GM19324 (cell line): Measurements from ENCODE around the gene GRID2.
"Not testable (repeated sequence)": the region's sequence is repeated elsewhere in the genome, so short reads cannot be mapped to it uniquely, and the experiment has no call there.

ENCODE experiments used
- ATAC-seq: cut with Tn5 transposase; IDR thresholded peaks from one replicate; pipeline ENCODE4 v1.9.1; 2021; ENCODE audit warnings: mild to moderate bottlenecking, moderate library complexity; ENCODE audit not compliant: unreplicated experiment, low FRiP score

Gene GRID2

GRCh38 chr4:92305148-92305877, 1.5 kb downstream of the GRID2 start:
- no peak for ATAC-seq

DNA sequence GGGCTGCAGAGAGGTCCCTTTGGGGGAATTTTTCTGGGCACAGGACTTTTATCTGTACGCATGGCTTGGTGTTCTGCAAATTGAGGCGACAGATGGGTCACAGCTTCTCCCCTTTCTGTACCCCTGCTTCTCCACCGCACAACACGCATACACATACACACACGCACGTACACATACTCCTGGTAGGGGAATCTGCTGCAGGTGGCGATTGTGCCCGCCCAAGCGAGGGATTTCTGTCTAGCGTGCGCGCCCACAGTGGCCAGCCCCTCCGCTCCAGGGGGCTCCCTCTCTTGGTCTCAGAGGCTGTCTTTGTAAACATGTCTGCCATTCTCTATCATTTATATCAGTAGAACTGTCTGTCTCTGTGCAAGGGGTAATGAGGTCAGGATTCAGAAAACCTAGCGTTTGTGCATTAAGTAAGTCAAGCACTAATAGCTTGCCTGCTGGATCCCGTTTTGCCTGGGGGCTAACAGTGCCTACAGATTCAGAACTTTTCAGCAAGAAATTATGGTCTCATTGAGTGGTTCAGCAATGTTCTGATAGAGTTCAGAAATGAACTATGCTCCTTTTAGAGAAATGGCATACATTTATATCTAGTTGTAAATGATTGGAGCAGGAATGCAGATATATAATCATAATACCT, 2.2 kb downstream of the GRID2 start:
- ATAC-seq: no peak

- ATAC-seq: no peak
Observed at GRCh38 chr4:92307181-92307580, 3.4 kb downstream of the GRID2 start.

DNA sequence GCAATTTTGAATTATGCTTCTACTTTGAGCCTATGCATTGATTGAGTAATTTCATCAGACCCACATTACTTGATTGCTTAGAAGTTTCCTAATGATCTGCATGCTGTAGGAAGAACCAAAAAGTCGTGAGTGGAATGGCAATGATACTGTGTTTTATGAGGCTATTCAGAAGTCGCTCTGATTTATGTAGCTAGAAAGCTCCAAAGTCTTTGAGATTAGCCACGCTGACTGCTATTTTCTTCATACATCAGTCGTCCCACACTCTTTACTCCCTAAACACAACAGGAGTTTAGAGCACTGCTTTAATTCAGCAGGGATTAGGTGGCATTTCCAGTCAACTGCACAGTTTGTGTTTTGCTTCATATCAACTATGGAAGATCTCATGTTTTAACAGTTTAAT, 4.1 kb downstream of the GRID2 start:
- no peak for ATAC-seq

DNA sequence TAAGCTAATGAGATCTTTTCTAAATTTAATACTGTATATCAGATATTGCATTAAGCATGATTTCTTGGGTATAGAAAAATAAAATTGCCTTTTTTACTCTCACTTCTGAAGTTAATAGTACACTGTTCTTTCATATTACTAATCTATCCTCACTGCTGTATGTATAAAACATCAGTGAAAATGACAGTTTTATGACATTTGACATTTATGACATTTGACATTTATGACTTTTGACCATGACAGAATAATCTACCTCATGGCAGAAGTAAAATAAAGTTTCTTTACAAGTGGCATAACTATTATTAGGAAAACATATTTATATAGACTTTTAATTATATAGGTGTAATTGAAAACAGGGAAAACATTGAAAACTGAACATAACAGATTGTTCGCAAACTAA, 13.3 kb downstream of the GRID2 start:
- no peak for ATAC-seq

GRCh38 chr4:92328095-92328494, 24.3 kb downstream of the GRID2 start:
- ATAC-seq: no peak

GRCh38 chr4:92333016-92333415, 29.2 kb downstream of the GRID2 start:
- no peak for ATAC-seq

DNA sequence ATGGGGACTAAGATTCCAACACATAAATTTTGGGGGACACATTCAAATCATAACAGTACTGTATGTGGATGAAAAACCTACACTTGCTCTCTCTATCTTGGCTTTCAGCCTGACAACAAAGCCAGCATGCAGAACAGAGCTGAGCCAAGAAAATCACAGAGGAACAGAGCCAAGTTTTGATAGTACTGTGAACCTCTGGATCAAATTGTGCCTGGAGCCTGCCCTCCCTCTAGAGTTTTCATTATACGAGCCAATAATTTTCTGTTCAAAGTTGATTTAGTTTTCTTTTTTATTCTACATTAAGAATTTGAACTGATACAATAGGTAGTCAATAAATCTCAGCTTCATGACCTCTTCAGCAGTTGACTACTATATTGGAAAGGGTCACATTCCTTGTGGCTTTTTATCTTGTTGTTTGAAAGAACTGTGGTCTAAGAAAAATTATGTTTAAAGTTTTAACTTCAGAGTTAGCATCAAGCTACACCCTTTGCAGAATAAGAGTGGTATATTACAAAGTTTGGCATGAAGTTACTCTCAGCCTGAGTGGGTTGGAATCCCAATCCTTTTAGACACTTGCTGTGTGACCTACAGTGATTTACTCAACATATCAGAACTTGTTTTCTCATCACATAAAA, 31.1 kb downstream of the GRID2 start:
- ATAC-seq: no peak

DNA sequence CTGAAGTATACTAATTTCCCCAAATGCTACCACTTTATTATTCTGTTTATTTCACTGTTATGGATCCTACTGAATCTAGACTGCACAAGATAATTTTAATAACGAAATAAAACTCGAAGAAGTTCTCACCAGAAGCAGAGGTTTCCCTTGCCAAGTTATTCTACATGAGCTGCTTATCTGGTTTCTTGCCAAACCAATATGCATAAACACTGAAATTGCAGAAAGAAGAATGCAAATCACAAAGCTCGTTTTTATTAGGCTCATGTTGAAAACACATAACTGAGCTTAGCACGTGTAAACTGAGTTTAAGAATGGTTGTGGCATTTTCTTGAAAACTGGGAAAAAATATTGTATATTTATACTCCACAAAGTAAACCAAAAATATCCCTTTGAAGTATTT, 35.9 kb downstream of the GRID2 start:
- ATAC-seq: no peak

- ATAC-seq: no peak
Observed at GRCh38 chr4:92344216-92344615, 40.5 kb downstream of the GRID2 start.

GRCh38 chr4:92346289-92346688, 42.5 kb downstream of the GRID2 start:
- ATAC-seq: no peak

DNA sequence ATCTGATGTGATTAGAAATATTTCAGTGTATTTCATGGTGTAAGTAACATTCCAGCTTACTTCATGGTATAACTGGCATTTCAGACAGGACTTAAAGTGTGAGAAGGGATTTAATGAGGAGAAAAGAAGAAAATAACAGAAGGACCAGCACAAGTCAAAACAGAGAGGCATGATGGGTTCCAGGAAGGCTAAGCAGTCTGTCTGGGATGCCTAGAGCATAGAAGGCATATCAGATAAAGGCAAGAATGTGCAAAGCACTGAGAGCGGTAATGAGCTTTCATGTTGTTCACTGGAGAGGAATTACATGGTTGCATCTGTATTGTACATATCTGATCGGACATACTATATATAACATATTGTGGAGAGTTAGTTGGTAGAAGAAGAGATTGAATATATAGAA, 54.2 kb downstream of the GRID2 start:
- no peak for ATAC-seq

DNA sequence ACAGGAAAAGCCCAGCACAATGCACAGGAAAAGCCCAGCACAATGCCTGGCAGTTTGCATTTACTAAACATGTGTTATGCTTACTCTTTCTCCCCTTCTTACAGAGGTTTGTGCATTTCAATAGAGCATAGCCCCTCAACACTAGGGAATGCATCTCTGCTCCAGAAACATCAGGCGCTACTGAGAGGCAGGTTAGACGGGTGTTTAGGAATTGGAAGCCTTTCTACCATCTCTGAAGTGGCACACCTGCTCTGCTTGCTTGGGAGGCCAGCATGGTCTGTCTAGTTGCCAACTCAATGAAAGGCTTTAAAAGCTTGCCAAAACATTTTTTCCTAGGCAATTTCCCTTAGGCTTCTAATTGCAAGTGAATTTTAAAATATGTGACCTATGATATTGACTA, 55.7 kb downstream of the GRID2 start:
- ATAC-seq: no peak

DNA sequence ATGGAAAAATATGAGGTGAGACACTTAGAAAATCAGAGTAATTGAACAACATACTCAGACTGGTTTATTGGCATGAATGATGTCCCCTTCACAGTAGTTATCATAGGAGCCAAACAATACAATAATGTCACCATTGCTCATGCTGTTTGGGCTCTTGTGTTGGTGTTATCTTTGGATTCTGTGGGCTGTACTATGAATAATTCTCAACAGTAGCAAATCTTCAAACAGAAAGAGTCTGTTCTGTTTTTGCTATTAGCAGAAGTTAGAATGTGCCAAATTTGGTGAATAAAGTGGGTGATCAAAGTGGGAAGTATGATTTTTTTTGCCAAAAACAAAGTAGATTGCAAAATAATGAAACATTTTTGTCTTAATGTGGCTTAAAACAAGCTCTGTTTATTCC, 58.3 kb downstream of the GRID2 start:
- ATAC-seq: no peak

DNA sequence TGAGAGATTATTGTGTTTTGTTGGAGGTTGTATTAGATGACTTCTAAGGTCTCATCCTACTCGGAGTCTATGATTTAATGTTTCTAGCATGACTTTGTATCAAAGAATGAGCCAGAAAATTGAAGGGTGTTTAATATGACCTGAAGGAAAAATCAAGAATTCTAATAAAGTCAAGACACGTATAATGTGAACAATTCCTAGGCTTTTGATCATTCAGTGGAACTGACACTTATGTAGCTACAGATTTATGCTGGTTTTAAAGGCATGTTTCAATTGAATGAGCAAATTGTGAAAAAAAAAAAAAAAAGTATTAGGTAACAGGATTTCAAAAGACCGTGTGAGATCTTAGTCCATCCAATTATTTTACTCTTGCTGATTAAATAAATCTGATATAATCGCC, 64.9 kb downstream of the GRID2 start:
- ATAC-seq: no peak

GRCh38 chr4:92381616-92382015, 77.8 kb downstream of the GRID2 start:
- ATAC-seq: no peak

DNA sequence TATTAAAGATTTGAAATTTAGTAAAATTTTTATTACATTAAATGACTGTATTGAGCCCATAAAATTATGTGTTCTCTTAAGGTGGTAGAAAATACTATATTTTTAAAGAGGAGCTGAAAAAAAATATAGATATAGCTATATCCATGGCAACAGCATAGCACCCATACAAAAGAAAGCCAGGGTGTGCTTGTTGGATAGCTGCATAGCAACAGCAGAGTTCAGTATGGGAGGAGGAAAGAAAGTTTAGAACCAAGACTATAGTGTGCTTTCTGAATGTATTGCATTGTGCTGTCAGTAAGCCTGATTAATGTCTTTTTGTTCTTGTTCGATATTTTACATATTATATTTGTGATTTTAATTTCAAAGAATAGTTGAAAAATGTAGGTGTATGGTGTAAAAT, 78.4 kb downstream of the GRID2 start:
- no peak for ATAC-seq

DNA sequence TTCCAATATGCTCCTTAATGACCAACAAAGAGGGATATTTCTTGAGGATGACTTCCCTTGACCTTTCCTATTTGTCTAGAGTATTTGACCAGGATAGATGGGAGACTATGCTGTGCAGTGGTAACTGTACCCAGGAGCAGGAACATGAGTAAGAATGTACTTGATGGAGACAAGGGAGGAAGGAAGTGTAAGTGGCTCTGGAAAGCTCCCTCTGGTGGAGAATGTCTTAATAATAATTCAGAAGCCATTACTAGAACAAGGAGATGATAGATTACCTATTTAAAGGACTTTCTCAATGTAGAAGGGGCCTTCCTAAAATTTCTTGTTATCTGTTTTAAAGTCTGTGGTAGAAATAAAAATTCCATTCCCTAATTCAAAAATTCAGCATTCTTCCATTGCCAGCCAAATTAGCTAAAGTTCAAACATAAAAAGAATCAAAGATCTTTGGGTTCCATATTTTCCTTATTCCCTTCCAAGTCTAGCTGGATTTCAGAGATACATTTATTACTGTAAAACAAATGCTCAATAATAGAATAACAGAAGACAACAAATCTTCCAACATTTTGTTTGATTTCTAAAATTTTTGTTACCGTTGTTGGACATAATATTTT, 83.8 kb downstream of the GRID2 start:
- no peak for ATAC-seq

GRCh38 chr4:92399032-92399431, 95.3 kb downstream of the GRID2 start:
- no peak for ATAC-seq

DNA sequence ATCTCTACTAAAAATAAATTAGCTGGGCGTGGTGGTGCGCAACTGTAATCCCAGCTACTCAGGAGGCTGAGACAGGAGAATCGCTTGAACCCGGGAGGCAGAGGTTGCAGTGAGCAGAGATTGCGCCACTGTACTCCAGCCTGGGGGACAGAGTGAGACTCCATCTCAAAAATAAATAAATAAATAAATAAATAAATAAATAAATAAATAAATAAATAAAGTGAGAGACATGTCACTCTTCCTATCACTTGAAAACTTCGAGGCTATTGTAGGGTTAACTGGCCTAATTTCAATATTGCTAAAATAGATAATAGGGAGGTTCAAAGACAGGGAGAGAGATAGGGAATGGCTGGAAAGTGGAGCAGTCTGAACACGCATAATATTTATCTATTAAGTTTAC, 99.8 kb downstream of the GRID2 start:
- ATAC-seq: not testable (repeated sequence)

DNA sequence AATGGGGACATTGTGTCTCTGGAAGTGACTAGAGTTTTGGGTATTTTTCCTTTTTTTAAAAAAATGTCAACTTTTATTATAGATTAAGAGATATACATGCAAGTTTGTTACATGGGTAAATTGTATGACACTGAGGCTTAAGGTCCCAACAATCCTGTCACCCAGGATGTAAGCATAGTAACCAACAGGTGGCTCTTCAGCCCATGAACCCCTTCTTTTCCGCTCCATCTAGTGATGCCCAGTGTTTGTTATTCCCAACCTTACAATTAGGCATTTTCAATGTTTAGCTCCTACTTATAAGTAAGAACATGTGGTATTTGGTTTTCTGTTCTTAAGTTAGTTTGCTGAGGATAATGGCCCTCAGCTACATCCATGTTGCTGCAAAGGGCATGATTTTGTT, 102.7 kb downstream of the GRID2 start:
- no peak for ATAC-seq

GRCh38 chr4:92421920-92422319, 118.2 kb downstream of the GRID2 start:
- ATAC-seq: no peak
